OCI-LY3 (cell line): Measurements from ENCODE around the gene KYNU.

ENCODE experiments used
- CTCF ChIP-seq: fragments of 200-600, 300-600 bp; sonication (generic); IDR thresholded peaks from 2 replicates; pipeline ENCODE4 v1.5.1; 2014; ENCODE audit warnings: antibody characterized with exemption, low read length, low read depth
- EZH2phosphoT487 ChIP-seq: fragments of 200-600 bp; shearing (Covaris generic); IDR thresholded peaks from 2 replicates; pipeline ENCODE4 v1.6.1; 2018; ENCODE audit warnings: antibody characterized with exemption, mixed run types, low read depth

- TF ChIP-seq CTCF = no peak
- TF ChIP-seq EZH2phosphoT487 = no peak
Observed at GRCh38 chr2:142874293-142874814, 3.1 kb upstream of the KYNU start.
